ENCODE data around the gene DNAH9.

Gene DNAH9

GRCh38 chr17:11612956-11613355 lies 14.7 kb downstream of the DNAH9 start:
- DNase-seq, result no peak

- no peak for DNase-seq
These were observed 20.7 kb downstream of the DNAH9 start for GRCh38 chr17:11618861-11619566.

- DNase-seq, result no peak
These were observed 24.2 kb downstream of the DNAH9 start for GRCh38 chr17:11622492-11622891.

GRCh38 chr17:11624976-11625375 lies 26.7 kb downstream of the DNAH9 start:
- no peak for DNase-seq

- no peak for DNase-seq
These were observed 27.6 kb downstream of the DNAH9 start for GRCh38 chr17:11625878-11626277.

- no peak for DNase-seq
These were observed 29.2 kb downstream of the DNAH9 start for GRCh38 chr17:11627301-11627940.

GRCh38 chr17:11628374-11628773 lies 30.1 kb downstream of the DNAH9 start:
- no peak for DNase-seq

- no peak for DNase-seq
These were observed 30.6 kb downstream of the DNAH9 start for GRCh38 chr17:11628831-11629230.

- no peak for DNase-seq
These were observed 38.5 kb downstream of the DNAH9 start for GRCh38 chr17:11636771-11637170.

DNA sequence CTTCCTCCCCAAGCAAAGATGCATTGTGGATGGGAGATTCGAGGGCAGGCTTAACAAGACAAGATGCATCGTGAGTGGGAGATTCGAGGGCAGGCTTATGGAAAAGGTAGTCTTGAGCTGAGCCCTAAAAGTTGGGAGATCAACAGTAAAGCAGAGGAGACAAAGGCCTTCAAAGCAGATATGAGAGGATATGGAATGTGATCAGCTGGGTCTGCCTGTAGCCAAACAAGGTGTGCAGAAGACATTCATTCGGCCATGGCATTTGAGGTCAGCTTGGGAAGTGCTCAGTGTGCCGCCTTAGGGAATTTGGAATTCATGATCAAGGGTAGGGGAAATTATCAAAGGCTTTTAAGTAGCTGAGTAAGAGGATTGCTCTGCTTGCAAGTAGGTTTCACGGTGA lies 39.5 kb downstream of the DNAH9 start:
- DNase-seq, result no peak

DNA sequence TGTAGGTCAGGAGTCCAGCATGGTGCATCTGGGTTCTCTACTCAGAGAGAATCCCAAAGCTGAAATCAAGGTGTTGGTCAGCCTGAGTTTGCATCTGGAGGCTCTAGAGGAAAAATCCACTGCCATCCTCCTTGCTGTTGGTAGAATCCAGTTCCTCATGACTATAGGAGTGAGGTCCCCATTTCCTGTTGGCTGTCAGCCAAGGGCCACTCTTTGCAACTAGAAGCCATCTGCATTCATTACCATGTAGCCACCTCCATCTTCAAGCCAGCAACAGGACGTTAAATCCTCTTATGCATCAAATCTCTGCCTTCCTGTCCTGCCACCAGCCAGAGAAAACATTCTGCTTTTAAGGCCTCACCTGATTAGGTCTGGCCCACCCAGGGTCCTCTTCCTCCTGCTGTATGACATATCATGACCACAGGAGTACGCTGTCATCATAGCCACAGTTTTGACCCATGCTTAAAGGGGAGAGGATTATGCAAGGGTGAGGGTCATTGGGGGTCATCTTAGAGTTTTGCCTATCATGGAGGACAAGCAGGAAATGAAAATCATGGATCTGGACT lies 40.5 kb downstream of the DNAH9 start:
- no peak for DNase-seq

DNA sequence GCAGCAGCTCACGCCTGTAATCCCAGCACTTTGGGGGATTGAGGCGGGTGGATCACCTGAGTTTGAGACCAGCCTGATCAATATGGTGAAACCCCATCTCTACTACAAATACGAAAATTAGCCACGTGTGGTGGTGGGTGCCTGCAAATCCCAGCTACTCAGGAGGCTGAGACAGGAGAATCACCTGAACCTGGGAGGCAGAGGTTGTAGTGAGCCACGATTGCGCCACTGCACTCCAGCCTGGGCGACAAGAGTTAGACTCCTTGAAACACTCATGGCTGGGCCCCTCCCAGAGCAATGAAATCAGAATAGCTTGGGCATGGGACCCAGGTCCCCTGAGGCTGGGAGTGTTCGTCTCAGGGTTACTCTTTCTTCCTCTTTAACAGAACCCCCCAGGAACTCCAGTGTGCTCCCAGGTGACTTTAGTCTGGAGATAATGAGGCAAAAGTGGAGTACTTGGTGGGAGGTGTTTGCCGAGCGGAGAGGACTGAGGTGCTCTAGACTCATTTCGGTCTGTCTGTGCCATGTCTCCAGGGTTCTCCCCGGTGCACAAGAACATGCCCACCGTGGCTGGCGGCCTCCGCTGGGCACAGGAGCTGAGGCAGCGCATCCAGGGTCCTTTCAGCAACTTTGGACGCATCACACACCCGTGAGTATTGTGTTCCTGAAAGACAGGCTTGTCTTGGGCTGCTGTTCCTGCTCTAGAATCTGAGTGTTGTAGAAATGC lies 41.6 kb downstream of the DNAH9 start:
- DNase-seq, result no peak

DNA sequence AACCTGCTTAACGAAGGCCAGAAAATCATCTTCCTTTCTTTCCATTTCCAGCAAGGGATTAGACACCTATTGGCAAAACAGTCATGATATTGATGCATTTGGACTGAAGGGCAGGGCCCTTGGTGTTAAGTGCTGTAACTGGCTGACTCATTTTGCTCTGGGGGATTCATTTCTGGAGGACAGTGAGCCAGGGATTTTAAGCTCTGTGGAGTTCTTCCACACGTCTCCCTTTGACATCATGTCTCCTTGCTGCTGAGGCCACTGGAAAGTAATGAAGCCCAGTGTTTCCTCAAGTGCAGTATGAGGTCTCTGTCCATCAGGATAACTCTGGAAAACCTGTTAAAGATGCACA lies 42.2 kb downstream of the DNAH9 start:
- no peak for DNase-seq

DNA sequence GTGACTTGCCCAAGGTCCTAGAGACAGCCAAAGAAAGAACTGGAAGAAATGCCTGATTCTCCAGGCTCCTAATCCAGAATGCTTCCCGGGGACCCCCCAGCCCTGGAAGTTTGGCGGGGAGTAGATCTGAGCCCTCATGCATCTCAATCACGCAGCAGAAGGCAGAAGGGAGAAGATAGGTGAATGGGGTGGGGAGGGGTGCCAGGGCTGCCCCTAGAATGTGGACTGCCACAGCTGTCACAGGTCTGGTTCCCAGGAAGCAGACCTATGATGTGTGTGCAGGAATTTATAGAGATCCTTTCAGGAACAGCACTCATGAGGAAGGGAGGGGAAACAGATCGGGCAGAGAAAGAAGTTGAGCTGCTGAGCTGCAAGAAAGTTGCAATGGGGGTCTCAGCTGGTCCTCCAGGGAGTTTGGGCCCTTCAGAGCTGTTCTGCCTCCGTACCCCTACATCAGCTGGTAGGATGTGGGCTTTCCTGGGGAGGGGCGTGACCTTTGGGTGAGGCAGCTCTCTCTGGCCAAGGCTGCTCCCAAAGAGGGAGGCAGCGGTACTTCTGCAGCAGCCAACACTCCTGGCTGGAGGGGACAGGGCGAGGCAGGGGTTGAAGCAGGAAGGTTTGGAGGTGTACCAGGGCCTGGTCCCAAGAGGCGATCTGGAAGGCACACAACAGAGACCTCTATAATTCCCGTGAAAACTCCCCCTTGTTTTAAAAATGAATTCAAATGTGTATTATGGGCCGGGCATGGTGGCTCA lies 43.4 kb downstream of the DNAH9 start:
- no peak for DNase-seq

GRCh38 chr17:11642655-11643054 lies 44.4 kb downstream of the DNAH9 start:
- no peak for DNase-seq

- DNase-seq, result no peak
These were observed 45.6 kb downstream of the DNAH9 start for GRCh38 chr17:11643851-11644250.

- peak; percentile 8 to 19 for DNase-seq
These were observed 46.3 kb downstream of the DNAH9 start for GRCh38 chr17:11644265-11645212.

DNA sequence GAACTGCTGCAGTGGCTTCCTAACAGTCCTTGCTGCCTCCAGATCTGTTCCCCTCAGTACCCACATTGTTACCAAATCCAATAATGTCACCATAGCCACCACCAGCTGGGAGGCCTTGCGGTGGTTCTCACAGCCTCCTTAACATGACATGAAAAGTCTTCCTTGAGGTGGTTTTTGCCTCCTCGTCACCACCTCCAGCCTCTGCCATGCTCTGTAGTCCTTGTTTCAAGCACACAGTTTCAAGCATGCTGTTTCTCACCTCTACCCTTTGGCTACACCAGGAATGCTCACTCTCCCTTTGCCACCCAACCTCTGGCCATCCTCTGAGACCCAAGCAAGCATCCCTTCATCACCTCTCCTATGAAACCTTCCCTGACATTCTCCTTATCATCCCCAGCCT lies 47.2 kb downstream of the DNAH9 start:
- no peak for DNase-seq

- no peak for DNase-seq
These were observed 52.8 kb downstream of the DNAH9 start for GRCh38 chr17:11651089-11651488.

GRCh38 chr17:11668618-11669017 lies 70.3 kb downstream of the DNAH9 start:
- no peak for DNase-seq

- no peak for DNase-seq
These were observed 72.9 kb downstream of the DNAH9 start for GRCh38 chr17:11671126-11671525.

GRCh38 chr17:11682646-11683045 lies 84.4 kb downstream of the DNAH9 start:
- no peak for DNase-seq

Measured in CD4-positive, alpha-beta T cell treated with Interleukin-1 beta for 1 hour (primary cell).